Keratinocyte (primary cell): ENCODE data around the gene FBXW7. TPM values are rescaled to one million over a fixed set of nuclear protein-coding genes. Genes with fewer than 3 reads are reported as not detected.

Experiments used
- DNase-seq: peaks from one replicate; pipeline ENCODE4 v3.0.0-alpha.2; 2011; ENCODE audit warnings: low read depth, missing footprints, low spot score
- FAIRE-seq: peaks from 2 replicates; lab custom pipeline; 2011; peaks lifted over from hg19 to GRCh38; lab: Jason Lieb, UNC
- H2AFZ ChIP-seq: 2 replicates; pipeline ENCODE4 v1.6.0; 2012; ENCODE audit warnings: low read length, control low read depth, inconsistent platforms; ENCODE audit not compliant: control insufficient read depth
- H3K27ac ChIP-seq: 2 replicates; pipeline ENCODE4 v1.5.1; 2011; ENCODE audit warnings: low read length; ENCODE audit not compliant: control insufficient read depth, insufficient read depth
- H3K27me3 ChIP-seq: 3 replicates; pipeline ENCODE4 v1.6.0; 2011; ENCODE audit warnings: low read length; ENCODE audit not compliant: control insufficient read depth, insufficient read depth; ENCODE audit errors: extremely low read depth
- H3K36me3 ChIP-seq, 2 experiments: 2 replicates in 1 of 2; 3 replicates in 1 of 2; pipeline ENCODE4 v1.5.1; 2011; ENCODE audit warnings: low read length in 2 of 2, mild to moderate bottlenecking in 1 of 2; ENCODE audit not compliant: control insufficient read depth in 2 of 2, insufficient read depth in 2 of 2; ENCODE audit errors: extremely low read depth in 1 of 2
- H3K4me1 ChIP-seq: 3 replicates; pipeline ENCODE4 v1.5.1; 2011; ENCODE audit warnings: low read length; ENCODE audit not compliant: control insufficient read depth, insufficient read depth; ENCODE audit errors: extremely low read depth
- H3K4me2 ChIP-seq: 3 replicates; pipeline ENCODE4 v1.6.0; 2011; ENCODE audit warnings: low read depth, low read length; ENCODE audit not compliant: control insufficient read depth, insufficient read depth; ENCODE audit errors: extremely low read depth
- H3K4me3 ChIP-seq, 3 experiments: fragments of 200-600 bp in 1 of 3; sonication (generic) in 1 of 3; 2 replicates in 2 of 3; 3 replicates in 1 of 3; pipeline ENCODE4 v1.5.1; 2011 to 2016; ENCODE audit warnings: low read length in 3 of 3, mild to moderate bottlenecking in 3 of 3, control low read depth in 2 of 3, inconsistent platforms in 1 of 3, low read depth in 1 of 3, mixed read lengths in 1 of 3, mixed run types in 1 of 3, moderate library complexity in 1 of 3; ENCODE audit not compliant: control insufficient read depth in 2 of 3, insufficient read depth in 2 of 3; ENCODE audit errors: extremely low read depth in 1 of 3
- H3K79me2 ChIP-seq: 2 replicates; pipeline ENCODE4 v1.6.0; 2012; ENCODE audit warnings: low read length; ENCODE audit not compliant: control insufficient read depth, insufficient read depth
- H3K9ac ChIP-seq: 3 replicates; pipeline ENCODE4 v1.6.0; 2011; ENCODE audit warnings: low read length; ENCODE audit not compliant: control insufficient read depth, insufficient read depth; ENCODE audit errors: extremely low read depth
- H3K9me1 ChIP-seq: 3 replicates; pipeline ENCODE4 v1.6.0; 2011; ENCODE audit warnings: low read length; ENCODE audit not compliant: control insufficient read depth, insufficient read depth; ENCODE audit errors: extremely low read depth
- H3K9me3 ChIP-seq: 2 replicates; pipeline ENCODE4 v1.5.1; 2012; ENCODE audit warnings: low read depth, low read length; ENCODE audit not compliant: control insufficient read depth
- H4K20me1 ChIP-seq: 3 replicates; pipeline ENCODE4 v1.6.0; 2011; ENCODE audit warnings: low read length; ENCODE audit not compliant: control insufficient read depth, insufficient read depth; ENCODE audit errors: extremely low read depth
- CTCF ChIP-seq, 3 experiments: IDR thresholded peaks in 1 of 3; conservative IDR thresholded peaks in 1 of 3; optimal IDR thresholded peaks in 1 of 3; 2 replicates in 2 of 3; 3 replicates in 1 of 3; pipeline versions ENCODE3 to v1.5.1; 2011; ENCODE audit warnings: low read length in 3 of 3, mild to moderate bottlenecking in 3 of 3, moderate library complexity in 2 of 3, control low read depth in 1 of 3, inconsistent platforms in 1 of 3; ENCODE audit not compliant: insufficient read depth in 2 of 3; ENCODE audit errors: extremely low read depth in 1 of 3
- EZH2 ChIP-seq: IDR thresholded peaks from one replicate; pipeline ENCODE4 v1.6.1; 2012; ENCODE audit warnings: inconsistent platforms, mild to moderate bottlenecking, low read length, moderate library complexity
- dilution Hi-C: fragments of 300-500 bp; cut with MboI; formaldehyde crosslinking; loops from one replicate; pipeline ENCODE4 v1.7.0; 2020; ENCODE audit warnings: low sequenced_read_pairs; ENCODE audit not compliant: extremely low pct_ligation_motif_present
- polyA plus RNA-seq, 5 experiments: library from polyadenylated mRNA; depleted of rRNA in 3 of 5; stranded (reverse) in 3 of 5; stranded (forward) in 1 of 5; unstranded in 1 of 5; fragments of >200 nt; gene quantifications; 1 replicate in 1 of 5; 2 replicates in 3 of 5; 3 replicates in 1 of 5; pipeline versions ENCODE4 v1.2.1 to v1.2.3, GENCODE V29; 2011 to 2012; ENCODE audit warnings: missing spikeins in 2 of 5, low read depth in 1 of 5, low replicate concordance in 1 of 5

The FBXW7 gene
- polyA plus RNA-seq, 1 donor (not counting 4 experiments of a cell fraction or from before 2014, with no cell fraction given), result 39.6 TPM

- Histone ChIP-seq H2AFZ (no peak overlapping the region), H3K27ac (no peak overlapping the region), H3K9me1 (no peaks in the 10 kb centered on the region), H3K4me3 (no peak overlapping the region), H3K4me1 (peaks cover 5% of the 10 kb centered on the region), H3K9ac (no peak overlapping the region), H3K9me3 (no peaks in the 10 kb centered on the region), H3K4me2 (no peak overlapping the region), H3K79me2 (peaks cover 63% of the 10 kb centered on the region), H3K27me3 (no peaks in the 10 kb centered on the region), H4K20me1 (peaks cover 3% of the 10 kb centered on the region), H3K36me3 (no peaks in the 10 kb centered on the region)
- dilution Hi-C loops, result no loop called here
- DNase-seq (no peak), FAIRE-seq (no peak)
- TF ChIP-seq CTCF (optimal IDR thresholded peaks at IDR 0.05 in 1 of 3, IDR thresholded peaks at IDR 0.05 in 1 of 3, conservative IDR thresholded peaks at IDR 0.05 in 1 of 3; ENCODE audit: extremely low read depth in 1 of 3, insufficient read depth in 2 of 3, low read length in 3 of 3) (no peak), EZH2 (no peak)
Measured at GRCh38 chr4:152508818-152509217, 27.1 kb downstream of the FBXW7 start.

GRCh38 chr4:152508386-152508785 is 27.5 kb downstream of the FBXW7 start:
- Histone ChIP-seq H3K9ac (no peak overlapping the region), H3K27me3 (no peaks in the 10 kb centered on the region), H2AFZ (no peak overlapping the region), H3K9me1 (no peaks in the 10 kb centered on the region), H3K4me1 (peaks cover 5% of the 10 kb centered on the region), H3K4me2 (no peak overlapping the region), H3K4me3 (no peak overlapping the region), H3K36me3 (no peaks in the 10 kb centered on the region), H4K20me1 (peaks cover 3% of the 10 kb centered on the region), H3K9me3 (no peaks in the 10 kb centered on the region), H3K27ac (no peak overlapping the region), H3K79me2 (peaks cover 62% of the 10 kb centered on the region)
- DNase-seq (no peak), FAIRE-seq (peak; percentile 53)
- TF ChIP-seq CTCF (optimal IDR thresholded peaks at IDR 0.05 in 1 of 3, IDR thresholded peaks at IDR 0.05 in 1 of 3, conservative IDR thresholded peaks at IDR 0.05 in 1 of 3; ENCODE audit: extremely low read depth in 1 of 3, insufficient read depth in 2 of 3, low read length in 3 of 3) (no peak), EZH2 (no peak)
- dilution Hi-C loops, result no loop called here
